K562 (cell line): ENCODE results near the gene BROX. TPM values are rescaled to one million over a fixed set of nuclear protein-coding genes. Genes with fewer than 3 reads are reported as not detected.

Experiments used
- ATAC-seq: fragments of 200-7000 bp; cut with Tn5 transposase; 3 replicates; pipeline ENCODE4 v1.9.1; 2020; ENCODE audit warnings: moderate library complexity
- BruUV-seq: library from RNA; stranded (reverse); fragments of 400-500 nt; replicated peaks from 2 replicates; lab custom pipeline; 2021; lab: Mats Ljungman, UMichigan
- CTCF ChIA-PET: fragments of 300-600 bp; formaldehyde crosslinking; extraction: SDS; loops from one replicate; lab custom pipeline; 2021; ENCODE audit warnings: low intra/inter-chr PET ratio; lab: Yijun Ruan, JAX
- POLR2A ChIA-PET: fragments of 300-600, 350-650 bp; sonication (Branson Sonifier 250); formaldehyde crosslinking; extraction: SDS; loops from one replicate; lab custom pipeline; 2021; ENCODE audit warnings: antibody characterized with exemption, inconsistent platforms; lab: Yijun Ruan, JAX
- DNase-seq, 4 experiments: peaks; one replicate each; pipeline versions ENCODE4 v3.0.0 to v3.0.0-alpha.2; 2011 to 2018; ENCODE audit warnings: low spot score in 3 of 4, mixed read lengths in 3 of 4; ENCODE audit errors: extremely low read depth in 1 of 4
- FAIRE-seq: peaks from 2 replicates; lab custom pipeline; 2011; peaks lifted over from hg19 to GRCh38; lab: Jason Lieb, UNC
- H2AFZ ChIP-seq: 2 replicates; pipeline ENCODE4 v1.6.0; 2011; ENCODE audit warnings: low read depth, low read length, control low read depth, inconsistent platforms
- H3K27ac ChIP-seq: fragments of 200-600 bp; 3 replicates; pipeline ENCODE4 v1.8.0; 2011; ENCODE audit warnings: low read depth, mild to moderate bottlenecking, control low read depth, inconsistent platforms, low read length, moderate library complexity, mixed read lengths; ENCODE audit errors: extremely low read depth
- H3K27me3 ChIP-seq, 2 experiments: fragments of 300-600 bp in 1 of 2; 2 replicates in 1 of 2; 3 replicates in 1 of 2; pipeline versions ENCODE4 v1.6.0 to v1.8.0; 2011; ENCODE audit warnings: inconsistent platforms in 2 of 2, low read length in 2 of 2, mild to moderate bottlenecking in 1 of 2, mixed read lengths in 1 of 2, moderate library complexity in 1 of 2; ENCODE audit not compliant: control insufficient read depth in 2 of 2, insufficient read depth in 2 of 2
- H3K36me3 ChIP-seq: fragments of 300-600 bp; 3 replicates; pipeline ENCODE4 v1.8.0; 2011; ENCODE audit warnings: mild to moderate bottlenecking, low read length, inconsistent platforms; ENCODE audit not compliant: control insufficient read depth, insufficient read depth
- H3K4me1 ChIP-seq, 2 experiments: fragments of 200-600 bp in 1 of 2; replicated peaks in 1 of 2; 2 replicates in 1 of 2; 3 replicates in 1 of 2; pipeline versions ENCODE4 v1.5.1 to v1.8.0; 2011; ENCODE audit warnings: inconsistent platforms in 2 of 2, low read length in 2 of 2, mild to moderate bottlenecking in 1 of 2, mixed read lengths in 1 of 2, moderate library complexity in 1 of 2; ENCODE audit not compliant: control insufficient read depth in 2 of 2, insufficient read depth in 2 of 2
- H3K4me2 ChIP-seq: 2 replicates; pipeline ENCODE4 v1.6.1; 2011; ENCODE audit warnings: low read length, control low read depth, inconsistent platforms, mixed read lengths; ENCODE audit not compliant: insufficient read depth
- H3K4me3 ChIP-seq: fragments of 200-600 bp; sonication (generic), shearing (Covaris generic); 2 replicates; pipeline ENCODE4 v1.5.1; 2016; ENCODE audit warnings: control low read depth, inconsistent platforms
- H3K79me2 ChIP-seq: fragments of 200-600 bp; 3 replicates; pipeline ENCODE4 v1.8.0; 2011; ENCODE audit warnings: low read length, inconsistent platforms; ENCODE audit not compliant: control insufficient read depth, insufficient read depth
- H3K9ac ChIP-seq, 2 experiments: 2 replicates each; pipeline versions ENCODE4 v1.6.0 to v1.6.1; 2011; ENCODE audit warnings: low read depth in 2 of 2, low read length in 2 of 2, control low read depth in 1 of 2, inconsistent platforms in 1 of 2, mild to moderate bottlenecking in 1 of 2, mixed read lengths in 1 of 2; ENCODE audit not compliant: insufficient read depth in 1 of 2
- H3K9me1 ChIP-seq: one replicate; pipeline ENCODE4 v1.6.0; 2011; ENCODE audit warnings: inconsistent platforms, mild to moderate bottlenecking, low read length, moderate library complexity; ENCODE audit not compliant: control insufficient read depth, insufficient read depth
- H3K9me3 ChIP-seq: replicated peaks from 2 replicates; pipeline ENCODE4 v1.5.1; 2011; ENCODE audit warnings: low read depth, low read length, inconsistent platforms; ENCODE audit not compliant: control insufficient read depth, insufficient read depth
- H4K20me1 ChIP-seq: replicated peaks from 2 replicates; pipeline ENCODE4 v1.6.1; 2011; ENCODE audit warnings: low read length, inconsistent platforms, mixed read lengths; ENCODE audit not compliant: control insufficient read depth, insufficient read depth
- CBX3 ChIP-seq, 2 experiments: IDR thresholded peaks; 1 replicate in 1 of 2; 2 replicates in 1 of 2; pipeline ENCODE4 v1.6.1; 2012; ENCODE audit warnings: inconsistent platforms in 2 of 2, low read length in 2 of 2, borderline replicate concordance in 1 of 2, control low read depth in 1 of 2
- CCAR2 ChIP-seq: fragments of 200-400 bp; formaldehyde crosslinking; IDR thresholded peaks from 2 replicates; pipeline ENCODE4 v1.6.1; 2017; ENCODE audit warnings: mild to moderate bottlenecking, low read depth, low read length
- DACH1 ChIP-seq: fragments of 450-650 bp; IDR thresholded peaks from 2 replicates; pipeline ENCODE4 v1.6.1; 2018; ENCODE audit not compliant: partially characterized antibody
- EP300 ChIP-seq: IDR thresholded peaks from 2 replicates; pipeline ENCODE4 v1.6.1; 2012; ENCODE audit warnings: low read length, improper control_type of control experiment
- FOSL1 ChIP-seq: fragments of 200-800 bp; sonication (Bioruptor generic); conservative IDR thresholded peaks from 2 replicates; pipeline ENCODE4 v1.6.1; 2016; ENCODE audit warnings: missing genetic modification characterization, missing compliant biosample characterization
- GTF2E2 ChIP-seq: fragments of 200-800 bp; sonication (Bioruptor generic); IDR thresholded peaks from 2 replicates; pipeline ENCODE4 v1.6.1; 2016; ENCODE audit warnings: missing genetic modification characterization, missing compliant biosample characterization
- ILK ChIP-seq: fragments of 450-650 bp; IDR thresholded peaks from 2 replicates; pipeline ENCODE4 v1.6.1; 2016; ENCODE audit warnings: missing genetic modification characterization, low read depth, mild to moderate bottlenecking, missing compliant biosample characterization, moderate library complexity, borderline replicate concordance
- MAFG ChIP-seq: fragments of 450-650 bp; conservative IDR thresholded peaks from 2 replicates; pipeline ENCODE4 v1.6.1; 2016; ENCODE audit warnings: missing genetic modification characterization, missing compliant biosample characterization
- NCOA4 ChIP-seq: fragments of 450-650 bp; IDR thresholded peaks from 2 replicates; pipeline ENCODE4 v1.6.1; 2018; ENCODE audit warnings: mild to moderate bottlenecking; ENCODE audit not compliant: partially characterized antibody
- NEUROD1 ChIP-seq: fragments of 150-350 bp; IDR thresholded peaks from 2 replicates; pipeline ENCODE4 v1.6.1; 2014; ENCODE audit warnings: borderline replicate concordance, low read length, low read depth; ENCODE audit not compliant: partially characterized antibody
- RBBP5 ChIP-seq: fragments of 200-600 bp; sonication (generic); IDR thresholded peaks from 2 replicates; pipeline ENCODE4 v1.6.1; 2012; ENCODE audit warnings: borderline replicate concordance, mild to moderate bottlenecking, low read length, control low read depth, inconsistent platforms; ENCODE audit not compliant: insufficient read depth, poor library complexity, severe bottlenecking
- SAFB2 ChIP-seq: fragments of 200-400 bp; formaldehyde crosslinking; IDR thresholded peaks from 2 replicates; pipeline ENCODE4 v1.6.1; 2018; ENCODE audit warnings: borderline replicate concordance, low read length, low read depth, moderate library complexity; ENCODE audit not compliant: severe bottlenecking
- SRSF3 ChIP-seq: fragments of 200-400 bp; formaldehyde crosslinking; IDR thresholded peaks from 2 replicates; pipeline ENCODE4 v1.6.1; 2016; ENCODE audit warnings: mild to moderate bottlenecking, low read length, moderate library complexity; ENCODE audit not compliant: insufficient read depth
- TAF1 ChIP-seq: IDR thresholded peaks from 2 replicates; pipeline ENCODE4 v1.6.1; 2011; ENCODE audit warnings: mild to moderate bottlenecking, low read length, moderate library complexity; ENCODE audit not compliant: insufficient read depth, control insufficient read depth, severe bottlenecking; ENCODE audit errors: extremely low read depth
- ZC3H11A ChIP-seq: IDR thresholded peaks from 2 replicates; pipeline ENCODE4 v1.6.1; 2012; ENCODE audit warnings: low read depth, low read length, improper control_type of control experiment
- ZFP30 ChIP-seq: fragments of 250-450 bp; sonication (Bioruptor Pico); IDR thresholded peaks from 2 replicates; pipeline ENCODE4 v1.8.0; 2022; ENCODE audit warnings: moderate library complexity, mild to moderate bottlenecking, inconsistent platforms, borderline replicate concordance
- ZNF140 ChIP-seq: fragments of 250-450 bp; sonication (Bioruptor Pico); IDR thresholded peaks from 2 replicates; pipeline ENCODE4 v1.8.0; 2021; ENCODE audit warnings: moderate library complexity, mild to moderate bottlenecking, inconsistent platforms
- ZNF696 ChIP-seq: fragments of 250-450 bp; sonication (Bioruptor Pico); conservative IDR thresholded peaks from 2 replicates; pipeline ENCODE4 v1.4.0; 2020; ENCODE audit warnings: mild to moderate bottlenecking, moderate library complexity
- ZNF707 ChIP-seq: fragments of 250-450 bp; sonication (Bioruptor Pico); conservative IDR thresholded peaks from 2 replicates; pipeline ENCODE4 v1.8.0; 2022; ENCODE audit warnings: inconsistent platforms, mild to moderate bottlenecking, moderate library complexity
- WGBS: fragments of 100-300 bp; shearing (Covaris generic); methylation state at CpG from one replicate; pipeline ENCODE4 v1.1.6; 2016; ENCODE audit warnings: low coverage, mixed read lengths; ENCODE audit not compliant: insufficient coverage; ENCODE audit errors: missing lambda C conversion rate; 5-methylcytosine and 5-hydroxymethylcytosine counted together
- in situ Hi-C: fragments of 300-500 bp; cut with MboI; formaldehyde crosslinking; loops from 4 replicates; pipeline ENCODE4 v1.15.0; 2018; ENCODE audit warnings: inconsistent platforms, mixed read lengths
- intact Hi-C: fragments of 100-400 bp; cut with micrococcal nuclease; formaldehyde crosslinking; loops from 2 replicates; pipeline ENCODE4 v1.14.2; 2022
- polyA plus RNA-seq, 8 experiments: library from polyadenylated mRNA; depleted of rRNA in 4 of 8; stranded (reverse) in 5 of 8; unstranded in 3 of 8; fragments of >200 nt; fragmentation: Nextera tagmentation in 2 of 8; fragmentation: Illumina TruSeq in 1 of 8; extraction: Ambion mirVana in 2 of 8; extraction: Trizol in 1 of 8; gene quantifications; 2 replicates each; pipeline versions ENCODE4 v1.2.1 to v1.2.3, GENCODE V29; 2011 to 2014; ENCODE audit warnings: inconsistent platforms in 1 of 8, missing spikeins in 1 of 8
- total RNA-seq, 7 experiments: library from RNA; depleted of rRNA in 6 of 7; stranded (reverse); fragments of >200 nt in 6 of 7; fragmentation: Illumina TruSeq in 2 of 7; extraction: Trizol in 2 of 7; gene quantifications; 2 replicates each; pipeline versions ENCODE4 v1.2.1 to v1.2.3, GENCODE V29; 2011 to 2021; ENCODE audit warnings: low replicate concordance in 1 of 7
- TF ChIP-seq, protein P1 (sequence below): sonication (generic); formaldehyde crosslinking; IDR thresholded peaks from 2 replicates; pipeline ENCODE4 v1.4.0; 2020; ENCODE audit warnings: mild to moderate bottlenecking, missing genetic modification reagents

BROX gene
- total and polyA plus RNA-seq, 9 of the 15 experiments (the other 6 are each of a cell fraction or from before 2014, with no cell fraction given) = 9.4 to 153 (median 45.1) TPM

DNA sequence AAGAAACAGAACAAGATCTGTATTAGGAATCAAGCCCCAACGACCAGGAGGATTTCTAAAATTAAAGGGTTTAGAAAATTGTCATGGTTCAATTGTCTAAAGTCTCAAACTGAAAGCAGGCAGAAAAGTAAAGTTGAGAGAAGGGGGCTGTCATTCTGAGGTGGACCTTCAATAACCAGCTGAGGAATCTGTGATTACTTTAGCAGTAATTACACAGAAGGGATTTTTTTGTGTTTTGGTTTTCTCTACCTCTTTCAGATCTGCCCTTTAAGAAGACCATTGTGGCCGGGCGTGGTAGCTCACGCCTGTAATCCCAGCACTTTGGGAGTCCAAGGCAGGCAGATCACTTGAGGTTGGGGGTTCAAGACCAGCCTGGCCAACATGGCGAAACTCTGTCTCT, 17.4 kb upstream of the BROX start:
- H3K9me3 ChIP-seq = no peaks in the 10 kb centered on the region
- no peaks in the 10 kb centered on the region for H3K9me1 ChIP-seq
- H3K36me3 ChIP-seq = peaks cover 24% of the 10 kb centered on the region; the same call in 2 of the 3 replicates
- FAIRE-seq (no peak), ATAC-seq (no peak), DNase-seq (no peak)
- no peaks in the 10 kb centered on the region for H3K27me3 ChIP-seq
- no peaks in the 10 kb centered on the region; the same call in 2 of the 3 replicates for H3K79me2 ChIP-seq
- in situ Hi-C loops = no loop called here
- H3K4me1 ChIP-seq = no peaks in the 10 kb centered on the region
- CTCF ChIA-PET = no interaction called here
- POLR2A ChIA-PET = no interaction called here
- intact Hi-C loops = loop anchor here (5.0 kb wide), 1 partner anchor 33 kb away; no protein-coding TSS in a partner anchor
- WGBS = 77% methylated on average over 5 of the region's 5 CpGs
- TF ChIP-seq NEUROD1 (no peak), ZNF696 (CRISPR knock-in tag) (no peak), TAF1 (no peak), SAFB2 (no peak), ZFP30 (no peak), MAFG (tag) (no peak), RBBP5 (no peak), FOSL1 (tag) (no peak), GTF2E2 (tag) (no peak), SRSF3 (no peak), ZC3H11A (no peak), CCAR2 (no peak), DACH1 (no peak), CBX3 (IDR thresholded peaks at IDR 0.05; ENCODE audit: borderline replicate concordance in 1 of 2, low read length in 2 of 2) (no peak), NCOA4 (no peak), ZNF140 (no peak), ILK (tag) (no peak), EP300 (no peak), ZNF707 (CRISPR knock-in tag) (no peak)
- TF ChIP-seq, protein P1, sequence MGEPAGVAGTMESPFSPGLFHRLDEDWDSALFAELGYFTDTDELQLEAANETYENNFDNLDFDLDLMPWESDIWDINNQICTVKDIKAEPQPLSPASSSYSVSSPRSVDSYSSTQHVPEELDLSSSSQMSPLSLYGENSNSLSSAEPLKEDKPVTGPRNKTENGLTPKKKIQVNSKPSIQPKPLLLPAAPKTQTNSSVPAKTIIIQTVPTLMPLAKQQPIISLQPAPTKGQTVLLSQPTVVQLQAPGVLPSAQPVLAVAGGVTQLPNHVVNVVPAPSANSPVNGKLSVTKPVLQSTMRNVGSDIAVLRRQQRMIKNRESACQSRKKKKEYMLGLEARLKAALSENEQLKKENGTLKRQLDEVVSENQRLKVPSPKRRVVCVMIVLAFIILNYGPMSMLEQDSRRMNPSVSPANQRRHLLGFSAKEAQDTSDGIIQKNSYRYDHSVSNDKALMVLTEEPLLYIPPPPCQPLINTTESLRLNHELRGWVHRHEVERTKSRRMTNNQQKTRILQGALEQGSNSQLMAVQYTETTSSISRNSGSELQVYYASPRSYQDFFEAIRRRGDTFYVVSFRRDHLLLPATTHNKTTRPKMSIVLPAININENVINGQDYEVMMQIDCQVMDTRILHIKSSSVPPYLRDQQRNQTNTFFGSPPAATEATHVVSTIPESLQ (CRISPR knock-in tag) = no peak
- H4K20me1 ChIP-seq = no peaks in the 10 kb centered on the region
- BruUV-seq = no TSS peak
- H3K27ac ChIP-seq = no peak overlapping the region
- no peak overlapping the region for H3K4me3 ChIP-seq
- no peak overlapping the region for H2AFZ ChIP-seq
- no peak overlapping the region for H3K9ac ChIP-seq
- no peak overlapping the region for H3K4me2 ChIP-seq
